Thyroid gland (tissue), 4 donors: ENCODE results near the gene NLGN1. TPM values are rescaled to one million over a fixed set of nuclear protein-coding genes. Genes with fewer than 3 reads are reported as not detected.

Experiments used
- DNase-seq, 2 donors: peaks; one replicate each; pipeline ENCODE4 v3.0.0-alpha.2; 2019
- H3K27ac ChIP-seq, 3 donors: fragments of 200-600 bp; sonication (generic); 1 replicate in 2 of 3; 2 replicates in 1 of 3; pipeline ENCODE4 v1.5.1; 2016 to 2019; ENCODE audit warnings: mild to moderate bottlenecking in 1 of 3, moderate library complexity in 1 of 3
- H3K27me3 ChIP-seq: fragments of 200-600 bp; sonication (generic); one replicate; pipeline ENCODE4 v1.5.1; 2019
- H3K36me3 ChIP-seq, 2 donors: fragments of 200-600 bp; sonication (generic); one replicate each; pipeline ENCODE4 v1.5.1; 2016 to 2019
- H3K4me1 ChIP-seq, 2 donors: fragments of 200-600 bp; sonication (generic); one replicate each; pipeline ENCODE4 v1.5.1; 2017 to 2019
- H3K4me3 ChIP-seq, 3 donors: fragments of 200-600 bp; sonication (generic); replicated peaks in 1 of 3; 1 replicate in 2 of 3; 2 replicates in 1 of 3; pipeline ENCODE4 v1.5.1; 2016; ENCODE audit warnings: mild to moderate bottlenecking in 1 of 3
- H3K9me3 ChIP-seq: fragments of 200-600 bp; sonication (generic); one replicate; pipeline ENCODE4 v1.5.1; 2017
- POLR2A ChIP-seq, 2 donors: fragments of 450-650 bp; IDR thresholded peaks; one replicate each; pipeline ENCODE4 v1.6.1; 2017; ENCODE audit warnings: antibody characterized with exemption in 2 of 2, mild to moderate bottlenecking in 2 of 2, moderate library complexity in 1 of 2
- WGBS, 2 donors: methylation state at CpG; one replicate each; pipeline ENCODE4 v1.1.5; 2017; 5-methylcytosine and 5-hydroxymethylcytosine counted together
- intact Hi-C: fragments of 100-400 bp; cut with DNase I; formaldehyde crosslinking; loops from one replicate; pipeline ENCODE4 v1.15.1; 2023
- total RNA-seq, 4 donors: library from RNA; depleted of rRNA; stranded (reverse); fragments of >200 nt; gene quantifications; one replicate each; pipeline ENCODE4 v1.2.3, GENCODE V29; 2016
- TF ChIP-seq, protein P1 (sequence below), 6 experiments: fragments of 200-600 bp in 3 of 6; fragments of 450-650 bp in 3 of 6; sonication (generic) in 3 of 6; IDR thresholded peaks; one replicate each; pipeline ENCODE4 v1.5.1; 2016 to 2019; ENCODE audit warnings: antibody characterized with exemption in 6 of 6, mild to moderate bottlenecking in 2 of 6, inconsistent platforms in 1 of 6, moderate library complexity in 1 of 6

Gene NLGN1
- total RNA-seq, 4 donors from 2014 or later: 2.4 to 13.9 (median 2.9) TPM

DNA sequence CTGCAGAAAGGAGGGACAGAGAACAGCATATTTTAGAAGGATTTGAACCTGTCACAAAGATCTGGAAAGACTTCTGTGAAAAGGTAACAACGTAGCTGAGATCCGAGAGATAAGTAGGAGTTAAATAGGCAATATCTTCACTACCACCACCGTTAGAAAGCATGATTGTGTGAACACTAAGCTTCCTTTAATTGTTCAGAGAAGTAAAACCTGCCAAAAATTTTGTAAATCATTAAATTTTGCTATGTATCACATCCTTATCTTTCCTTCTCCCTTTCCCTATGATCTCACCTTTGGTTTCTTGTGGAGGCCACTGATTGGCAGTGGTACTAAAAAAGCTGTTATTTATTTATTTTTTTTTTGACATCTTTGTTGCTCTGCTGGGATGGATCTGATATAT lies 346.9 kb downstream of the NLGN1 start:
- DNase-seq: no peak
- H3K9me3 ChIP-seq: no peaks in the 10 kb centered on the region
- no peak for TF ChIP-seq POLR2A (IDR thresholded peaks at IDR 0.05)
- TF ChIP-seq, protein P1, sequence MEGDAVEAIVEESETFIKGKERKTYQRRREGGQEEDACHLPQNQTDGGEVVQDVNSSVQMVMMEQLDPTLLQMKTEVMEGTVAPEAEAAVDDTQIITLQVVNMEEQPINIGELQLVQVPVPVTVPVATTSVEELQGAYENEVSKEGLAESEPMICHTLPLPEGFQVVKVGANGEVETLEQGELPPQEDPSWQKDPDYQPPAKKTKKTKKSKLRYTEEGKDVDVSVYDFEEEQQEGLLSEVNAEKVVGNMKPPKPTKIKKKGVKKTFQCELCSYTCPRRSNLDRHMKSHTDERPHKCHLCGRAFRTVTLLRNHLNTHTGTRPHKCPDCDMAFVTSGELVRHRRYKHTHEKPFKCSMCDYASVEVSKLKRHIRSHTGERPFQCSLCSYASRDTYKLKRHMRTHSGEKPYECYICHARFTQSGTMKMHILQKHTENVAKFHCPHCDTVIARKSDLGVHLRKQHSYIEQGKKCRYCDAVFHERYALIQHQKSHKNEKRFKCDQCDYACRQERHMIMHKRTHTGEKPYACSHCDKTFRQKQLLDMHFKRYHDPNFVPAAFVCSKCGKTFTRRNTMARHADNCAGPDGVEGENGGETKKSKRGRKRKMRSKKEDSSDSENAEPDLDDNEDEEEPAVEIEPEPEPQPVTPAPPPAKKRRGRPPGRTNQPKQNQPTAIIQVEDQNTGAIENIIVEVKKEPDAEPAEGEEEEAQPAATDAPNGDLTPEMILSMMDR (IDR thresholded peaks at IDR 0.05): no peak
- no peak overlapping the region for H3K27ac ChIP-seq
- intact Hi-C loops: no loop called here
- no peaks in the 10 kb centered on the region for H3K4me1 ChIP-seq
- WGBS, 2 donors: 64 to 65% methylated on average over 3 of the region's 3 CpGs
- H3K4me3 ChIP-seq: no peak overlapping the region
- H3K27me3 ChIP-seq: no peaks in the 10 kb centered on the region
- H3K36me3 ChIP-seq: no peaks in the 10 kb centered on the region

DNA sequence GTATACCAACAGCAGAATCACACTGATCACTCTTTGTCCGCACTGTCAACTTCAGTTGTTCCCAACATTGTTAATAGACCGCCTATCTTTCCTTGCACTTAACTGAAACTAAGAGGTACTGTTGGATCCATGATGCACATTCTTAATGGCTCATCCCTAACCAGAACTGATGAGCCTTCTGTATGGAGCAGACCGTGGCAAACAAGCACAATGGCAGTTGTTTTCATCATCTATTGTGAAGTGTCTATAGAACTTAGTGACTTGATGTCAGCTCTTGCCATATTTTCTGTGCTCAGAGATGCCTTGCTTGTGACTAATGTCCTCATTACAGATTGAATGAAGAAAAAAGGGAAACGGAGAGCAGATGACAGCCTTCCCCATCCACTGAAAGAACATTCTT lies 347.4 kb downstream of the NLGN1 start:
- Histone ChIP-seq H3K4me3 (no peak overlapping the region), H3K9me3 (no peaks in the 10 kb centered on the region), H3K27me3 (no peaks in the 10 kb centered on the region), H3K27ac (no peak overlapping the region), H3K36me3 (no peaks in the 10 kb centered on the region), H3K4me1 (no peaks in the 10 kb centered on the region)
- intact Hi-C loops: no loop called here
- 91% methylated on average over 4 of the region's 4 CpGs for whole genome bisulfite sequencing, 2 donors
- TF ChIP-seq, protein P1 (IDR thresholded peaks at IDR 0.05): no peak
- TF ChIP-seq POLR2A (IDR thresholded peaks at IDR 0.05): no peak
- no peak for DNase-seq

DNA sequence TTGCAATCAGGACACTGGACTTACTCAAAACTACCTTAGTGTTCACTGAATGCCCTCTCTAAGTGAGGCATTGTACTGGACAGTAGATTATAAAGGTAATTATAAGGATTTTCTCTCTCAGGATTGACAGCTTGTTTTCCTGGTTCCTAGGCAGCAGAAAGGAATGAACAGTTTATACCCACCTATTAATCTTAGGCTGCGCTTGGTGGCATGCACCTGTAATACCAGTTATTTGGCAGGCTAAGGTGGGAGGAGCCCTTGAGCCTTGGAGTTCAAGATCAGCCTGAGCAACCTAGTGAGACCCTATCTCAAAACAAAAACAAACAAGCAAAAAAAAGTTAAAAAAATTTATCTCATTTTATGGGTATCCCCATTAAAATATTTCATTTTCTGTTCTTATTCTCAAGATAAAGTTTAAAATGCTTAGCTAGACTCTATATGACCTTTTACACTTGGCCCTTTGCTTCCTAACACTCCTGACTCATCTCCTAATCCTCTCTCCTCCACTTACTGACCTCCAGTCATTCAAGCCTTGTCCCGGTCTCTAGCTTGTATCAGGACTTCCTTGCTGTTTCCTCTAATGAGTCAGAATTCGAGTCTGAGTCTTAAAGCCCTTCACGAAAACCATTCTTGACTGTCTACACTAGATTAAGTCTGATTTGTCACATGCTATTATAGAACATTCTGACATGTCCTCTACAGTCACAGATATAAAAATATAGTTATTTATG lies 348.6 kb downstream of the NLGN1 start:
- intact Hi-C loops: no loop called here
- Histone ChIP-seq H3K9me3 (no peaks in the 10 kb centered on the region), H3K4me3 (no peak overlapping the region), H3K36me3 (no peaks in the 10 kb centered on the region), H3K27me3 (no peaks in the 10 kb centered on the region), H3K4me1 (no peaks in the 10 kb centered on the region), H3K27ac (no peak overlapping the region)
- WGBS, 2 donors: 82 to 85% methylated on average over 4 of the region's 4 CpGs
- DNase-seq: no peak
- TF ChIP-seq, protein P1 (IDR thresholded peaks at IDR 0.05): no peak
- TF ChIP-seq POLR2A (IDR thresholded peaks at IDR 0.05): no peak

DNA sequence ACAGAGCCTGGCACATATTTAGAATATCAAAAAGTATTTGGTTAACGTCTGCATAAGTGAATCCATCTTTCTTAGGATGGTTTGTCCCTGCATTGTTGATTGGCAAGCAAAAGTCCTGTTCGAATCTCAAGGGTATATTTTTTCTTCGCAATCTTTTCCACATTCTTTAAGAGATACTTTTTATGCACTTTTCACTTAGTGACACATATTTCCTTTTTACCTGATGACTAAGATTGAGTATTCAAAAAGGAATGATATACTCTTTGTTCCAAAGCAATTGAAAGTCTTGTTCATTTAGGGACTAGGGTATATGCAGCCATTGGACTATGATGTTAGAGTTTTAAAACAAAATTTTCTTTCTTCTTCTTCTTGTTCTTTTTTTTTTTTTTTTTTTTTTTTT lies 349.9 kb downstream of the NLGN1 start:
- 90 to 93% methylated on average over 3 of the region's 3 CpGs for WGBS, 2 donors
- no peaks in the 10 kb centered on the region for H3K4me1 ChIP-seq
- no peaks in the 10 kb centered on the region for H3K27me3 ChIP-seq
- no peak for TF ChIP-seq POLR2A (IDR thresholded peaks at IDR 0.05)
- TF ChIP-seq, protein P1 (IDR thresholded peaks at IDR 0.05): no peak
- H3K36me3 ChIP-seq: no peaks in the 10 kb centered on the region
- H3K4me3 ChIP-seq: no peak overlapping the region
- no peak for DNase-seq
- no peaks in the 10 kb centered on the region for H3K9me3 ChIP-seq
- intact Hi-C loops: no loop called here
- no peak overlapping the region for H3K27ac ChIP-seq

DNA sequence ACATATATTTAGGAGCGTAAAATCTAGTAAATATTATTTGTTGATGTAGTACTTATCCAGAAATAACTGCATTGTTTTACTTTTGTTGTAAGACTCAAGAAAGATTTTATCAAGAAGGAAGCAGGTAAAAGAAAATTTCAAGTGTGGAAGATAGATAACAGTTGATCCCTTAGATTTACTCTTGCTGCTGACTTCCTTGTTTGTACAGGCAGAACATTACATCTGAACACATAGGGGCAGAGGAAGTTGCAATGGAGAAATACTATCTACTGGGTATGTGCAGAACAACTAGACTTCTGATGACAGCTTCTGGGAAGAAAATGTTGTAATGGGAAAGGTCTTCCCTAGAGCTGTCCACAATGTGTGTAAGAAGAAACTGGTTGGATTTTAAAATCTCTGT lies 350.6 kb downstream of the NLGN1 start:
- no peak overlapping the region for H3K27ac ChIP-seq
- H3K36me3 ChIP-seq: no peaks in the 10 kb centered on the region
- 90 to 91% methylated on average over 1 of the region's 1 CpG for WGBS, 2 donors
- H3K9me3 ChIP-seq: no peaks in the 10 kb centered on the region
- H3K27me3 ChIP-seq: no peaks in the 10 kb centered on the region
- no peak overlapping the region for H3K4me3 ChIP-seq
- no peak for DNase-seq
- no peaks in the 10 kb centered on the region for H3K4me1 ChIP-seq
- intact Hi-C loops: no loop called here
- no peak for TF ChIP-seq POLR2A (IDR thresholded peaks at IDR 0.05)
- TF ChIP-seq, protein P1 (IDR thresholded peaks at IDR 0.05): no peak
